ES-I3 (cell line): ENCODE data around the gene DEFB119.
"Not testable (repeated sequence)": the region's sequence is repeated elsewhere in the genome, so short reads cannot be mapped to it uniquely, and the experiment has no call there.

Experiments used
- H3K36me3 ChIP-seq: 2 replicates; pipeline ENCODE4 v1.6.1; 2013; ENCODE audit warnings: mild to moderate bottlenecking, low read length, control low read depth, moderate library complexity; ENCODE audit not compliant: insufficient read depth
- H3K4me1 ChIP-seq: 2 replicates; pipeline ENCODE4 v1.6.1; 2013; ENCODE audit warnings: mild to moderate bottlenecking, control low read depth, low read length; ENCODE audit not compliant: insufficient read depth
- H3K9ac ChIP-seq: 2 replicates; pipeline ENCODE4 v1.6.1; 2013; ENCODE audit warnings: low read depth, mild to moderate bottlenecking, low read length, moderate library complexity
- H3K9me3 ChIP-seq: 2 replicates; pipeline ENCODE4 v1.6.1; 2013; ENCODE audit warnings: mild to moderate bottlenecking, low read length, moderate library complexity; ENCODE audit not compliant: control insufficient read depth, insufficient read depth

The DEFB119 gene

DNA sequence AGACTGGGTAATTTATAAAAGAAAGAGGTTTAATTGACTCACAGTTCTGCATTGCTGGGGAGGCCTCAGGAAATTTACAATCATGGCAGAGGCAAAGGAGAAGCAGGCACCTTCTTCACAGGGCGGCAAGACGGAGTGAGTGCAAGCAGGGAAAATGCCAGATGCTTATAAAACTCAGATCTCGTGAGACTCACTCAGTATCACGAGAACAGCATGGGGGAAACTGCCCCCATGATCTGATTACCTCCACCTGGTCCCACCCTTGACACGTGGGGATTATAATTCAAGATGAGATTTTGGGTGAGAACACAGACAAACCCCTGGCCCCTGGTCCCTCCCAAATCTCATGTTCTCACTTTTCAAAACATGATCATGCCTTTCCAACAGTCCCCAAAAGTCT, 26.1 kb downstream of the DEFB119 start:
- not testable (repeated sequence) for H3K9me3 ChIP-seq, H3K4me1 ChIP-seq, H3K9ac ChIP-seq, H3K36me3 ChIP-seq

- Histone ChIP-seq H3K9ac (no peak overlapping the region), H3K36me3 (no peaks in the 10 kb centered on the region), H3K9me3 (no peaks in the 10 kb centered on the region), H3K4me1 (no peaks in the 10 kb centered on the region)
These were observed 27.1 kb downstream of the DEFB119 start for GRCh38 chr20:31363295-31363694.

- H3K36me3 ChIP-seq = no peaks in the 10 kb centered on the region
- H3K9me3 ChIP-seq = no peaks in the 10 kb centered on the region
These were observed 34.4 kb downstream of the DEFB119 start for GRCh38 chr20:31355981-31356380.

DNA sequence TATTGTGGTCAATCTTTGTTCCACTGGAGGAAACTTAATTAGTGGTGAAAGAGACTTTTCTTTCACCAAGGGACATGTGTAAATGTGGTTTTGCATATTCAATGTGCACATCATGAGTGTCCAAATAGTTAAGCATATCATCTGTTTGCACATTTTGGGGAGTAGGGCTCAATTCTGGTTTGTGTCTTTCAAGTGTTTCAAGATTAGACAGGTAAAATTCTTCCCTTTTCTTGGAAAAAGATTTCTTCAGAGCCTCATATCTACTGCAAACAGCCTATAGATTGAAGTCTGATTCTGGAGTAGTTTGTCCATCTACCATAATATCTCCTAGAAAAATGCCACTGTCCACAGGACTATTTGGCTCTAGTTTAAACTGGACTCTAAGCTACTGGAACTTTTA, 48.9 kb downstream of the DEFB119 start:
- Histone ChIP-seq H3K4me1 (no peaks in the 10 kb centered on the region), H3K9me3 (no peaks in the 10 kb centered on the region), H3K9ac (no peak overlapping the region), H3K36me3 (no peaks in the 10 kb centered on the region)

More at GRCh38 chr20:31355981-31356380, 34.4 kb downstream of the DEFB119 start:
- Histone ChIP-seq H3K4me1 (no peaks in the 10 kb centered on the region), H3K9ac (no peak overlapping the region)

DNA sequence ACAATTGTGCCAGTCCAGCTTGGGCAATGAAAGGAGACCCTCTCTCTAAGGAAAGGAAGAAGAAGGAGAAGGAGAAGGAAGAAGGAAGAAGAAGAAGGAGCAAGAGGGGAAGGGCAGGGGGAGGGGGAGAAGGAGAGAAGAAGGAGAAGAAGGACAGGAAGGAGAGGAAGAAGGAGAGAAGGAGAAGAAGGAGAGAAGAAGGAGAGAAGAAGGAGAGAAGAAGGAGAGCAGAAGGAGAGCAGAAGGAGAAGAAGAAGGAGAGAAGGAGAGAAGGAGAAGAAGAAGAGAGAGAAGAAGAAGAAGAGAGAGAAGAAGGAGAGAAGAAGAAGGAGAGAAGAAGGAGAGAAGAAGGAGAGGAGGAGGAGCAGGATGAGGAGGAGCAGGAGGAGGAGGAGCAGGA, 59.5 kb downstream of the DEFB119 start:
- H3K9ac ChIP-seq = no peak overlapping the region
- H3K9me3 ChIP-seq = no peaks in the 10 kb centered on the region
- no peaks in the 10 kb centered on the region for H3K36me3 ChIP-seq

More for the DNA sequence above, 59.5 kb downstream of the DEFB119 start:
- H3K4me1 ChIP-seq = no peaks in the 10 kb centered on the region
